ENCODE results near the gene NAPA.

The NAPA gene

DNA sequence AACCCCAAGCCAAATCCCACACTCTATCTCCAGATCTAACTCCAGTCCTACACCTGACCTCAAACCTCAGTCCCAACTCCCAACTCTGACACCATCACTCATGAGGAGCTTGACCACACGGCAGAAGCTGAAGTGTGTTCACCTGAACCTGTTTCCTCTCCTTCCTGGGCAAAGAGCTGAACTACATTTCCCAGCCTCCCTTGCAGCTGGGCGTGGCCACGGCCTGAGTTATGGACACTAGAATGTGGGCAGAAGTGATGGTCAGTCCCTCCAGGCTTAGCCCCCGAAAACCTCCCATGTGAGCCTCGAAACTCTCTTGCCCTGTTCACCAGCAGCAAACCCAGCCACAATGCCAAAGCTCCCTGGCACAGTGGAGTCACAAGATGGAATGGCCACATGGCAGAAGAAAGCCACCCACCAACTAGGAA is 76.1 kb downstream of the NAPA start:
- Histone ChIP-seq H4K91ac (ENCODE audit: low read depth, low read length) (no peak overlapping the region), H2BK5ac (ENCODE audit: low read depth, low read length, poor library complexity) (no peak overlapping the region), H2BK120ac (ENCODE audit: insufficient read depth, low read length, poor library complexity) (no peak overlapping the region), H3K14ac (ENCODE audit: low read length) (no peak overlapping the region), H3K4me2 (ENCODE audit: low read length) (no peak overlapping the region), H4K8ac (ENCODE audit: low read depth, low read length) (no peak overlapping the region), H3K4ac (ENCODE audit: low read depth, low read length) (no peak overlapping the region), H2BK12ac (ENCODE audit: low read length) (no peak overlapping the region), H3K9me3 (ENCODE audit: insufficient read depth, low read depth, low read length) (no peaks in the 10 kb centered on the region), H3K79me2 (ENCODE audit: control insufficient read depth, insufficient read depth, low read length, poor library complexity) (no peaks in the 10 kb centered on the region), H3K9ac (ENCODE audit: low read length) (no peak overlapping the region), H2AFZ (ENCODE audit: insufficient read depth, low read length, poor library complexity) (no peak overlapping the region), H3K27me3 (ENCODE audit: insufficient read depth, low read length) (peaks cover 2% of the 10 kb centered on the region), H3K23ac (ENCODE audit: low read length) (no peak overlapping the region), H3K79me1 (ENCODE audit: low read length) (no peaks in the 10 kb centered on the region), H3K4me3 (ENCODE audit: low read depth, low read length) (no peak overlapping the region), H3K18ac (ENCODE audit: low read length) (no peak overlapping the region), H4K12ac (ENCODE audit: low read depth, low read length) (no peak overlapping the region), H3K27ac (ENCODE audit: low read depth, low read length) (no peak overlapping the region), H3K36me3 (ENCODE audit: control insufficient read depth in 1 of 2, insufficient read depth in 2 of 2, low read length in 2 of 2) (no peaks in the 10 kb centered on the region), H2AK5ac (ENCODE audit: low read length) (no peak overlapping the region), H3K4me1 (ENCODE audit: control insufficient read depth in 1 of 2, insufficient read depth in 2 of 2, low read length in 2 of 2) (no peaks in the 10 kb centered on the region)
- peak; percentile 34 to 54 for DNase-seq
- WGBS (ENCODE audit: extremely low coverage, insufficient coverage, insufficient read length), result no CpG with 5 or more reads among the region's 5 CpGs
